GM19023 (cell line): ENCODE results near the gene ZC3H8.

ENCODE experiments used
- ATAC-seq: cut with Tn5 transposase; IDR thresholded peaks from one replicate; pipeline ENCODE4 v1.9.1; 2021; ENCODE audit warnings: mild to moderate bottlenecking, moderate library complexity; ENCODE audit not compliant: unreplicated experiment

ZC3H8 gene

GRCh38 chr2:112166806-112167499 lies 87.9 kb downstream of the ZC3H8 start:
- no peak for ATAC-seq

- ATAC-seq = no peak
These were observed 89.5 kb downstream of the ZC3H8 start for GRCh38 chr2:112165296-112165695.

- no peak for ATAC-seq
These were observed 90.0 kb downstream of the ZC3H8 start for GRCh38 chr2:112164876-112165275.

GRCh38 chr2:112163541-112163981 lies 91.3 kb downstream of the ZC3H8 start:
- no peak for ATAC-seq

GRCh38 chr2:112162956-112163355 lies 91.9 kb downstream of the ZC3H8 start:
- ATAC-seq = no peak

DNA sequence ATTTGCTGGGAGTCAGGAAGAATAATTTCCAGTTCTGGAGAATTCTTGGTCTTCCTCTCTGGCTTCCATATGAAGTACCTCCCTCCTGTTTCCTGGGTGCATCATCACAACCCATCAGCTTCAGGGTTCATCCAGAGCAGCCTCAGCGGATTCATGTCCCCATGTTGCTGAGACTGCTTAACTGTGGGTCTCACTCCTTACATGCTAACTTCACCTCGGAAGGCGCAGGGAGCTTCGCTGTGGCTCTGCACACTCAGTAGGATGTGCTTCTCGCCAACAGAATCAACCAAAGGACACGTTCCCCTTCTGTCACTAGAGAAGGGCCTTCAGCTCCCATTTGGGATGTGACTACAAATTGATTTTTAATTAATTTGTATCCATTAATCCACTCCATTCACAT lies 92.5 kb downstream of the ZC3H8 start:
- ATAC-seq = no peak
